Panc1 (cell line): Measurements from ENCODE around the gene DYNLL1. TPM values are rescaled to one million over a fixed set of nuclear protein-coding genes. Genes with fewer than 3 reads are reported as not detected.
"Not testable (repeated sequence)": the region's sequence is repeated elsewhere in the genome, so short reads cannot be mapped to it uniquely, and the experiment has no call there.

Source experiments
- ATAC-seq: fragments of 200-7000 bp; cut with Tn5 transposase; 2 replicates; pipeline ENCODE4 v1.9.1; 2020; ENCODE audit warnings: mild to moderate bottlenecking, moderate library complexity
- Bru-seq: library from RNA; stranded (reverse); fragments of 400-500 nt; gene quantifications from one replicate; lab custom pipeline; 2021; lab: Mats Ljungman, UMichigan
- BruChase-seq, 2 experiments: library from RNA; stranded (reverse); fragments of 400-500 nt; gene quantifications; one replicate each; lab custom pipeline; 2021; lab: Mats Ljungman, UMichigan
- BruUV-seq: library from RNA; stranded (reverse); fragments of 400-500 nt; replicated peaks from 2 replicates; lab custom pipeline; 2021; lab: Mats Ljungman, UMichigan
- CTCF ChIA-PET: fragments of 300-600 bp; sonication (Branson Sonifier 250); formaldehyde crosslinking; loops from one replicate; lab custom pipeline; 2022; ENCODE audit warnings: antibody characterized with exemption; lab: Charles Lee
- POLR2A ChIA-PET: fragments of 300-600 bp; sonication (Branson Sonifier 250); formaldehyde crosslinking; loops from one replicate; lab custom pipeline; 2022; ENCODE audit warnings: antibody characterized with exemption; lab: Charles Lee
- DNase-seq: peaks from one replicate; pipeline ENCODE4 v3.0.0-alpha.2; 2010; ENCODE audit warnings: low read depth, low spot score
- H3K27ac ChIP-seq: 2 replicates; pipeline ENCODE4 v1.5.1; 2011; ENCODE audit warnings: mild to moderate bottlenecking, low read length, inconsistent platforms
- H3K27me3 ChIP-seq: fragments of 200-500 bp; sonication (Bioruptor generic); 2 replicates; pipeline ENCODE4 v1.6.0; 2014; ENCODE audit warnings: low read length, inconsistent platforms; ENCODE audit not compliant: control insufficient read depth, insufficient read depth
- H3K36me3 ChIP-seq: fragments of 200-500 bp; sonication (Bioruptor generic); 2 replicates; pipeline ENCODE4 v1.5.1; 2014; ENCODE audit warnings: inconsistent platforms, mild to moderate bottlenecking, low read length, moderate library complexity; ENCODE audit not compliant: control insufficient read depth, insufficient read depth
- H3K4me1 ChIP-seq: 2 replicates; pipeline ENCODE4 v1.5.1; 2011; ENCODE audit warnings: inconsistent platforms, mild to moderate bottlenecking, low read length, moderate library complexity; ENCODE audit not compliant: control insufficient read depth, insufficient read depth
- H3K4me3 ChIP-seq, 2 experiments: 2 replicates each; pipeline ENCODE4 v1.5.1; 2011 to 2012; ENCODE audit warnings: low read depth in 2 of 2, low read length in 2 of 2, mild to moderate bottlenecking in 2 of 2, inconsistent platforms in 1 of 2, moderate library complexity in 1 of 2
- H3K9me3 ChIP-seq: fragments of 200-500 bp; sonication (Bioruptor generic); 2 replicates; pipeline ENCODE4 v1.5.1; 2014; ENCODE audit warnings: low read depth, mild to moderate bottlenecking, inconsistent platforms, low read length, moderate library complexity; ENCODE audit not compliant: control insufficient read depth, insufficient read depth
- CTCF ChIP-seq: fragments of 450-650 bp; IDR thresholded peaks from 2 replicates; pipeline ENCODE4 v1.5.1; 2017; ENCODE audit warnings: mild to moderate bottlenecking
- POLR2AphosphoS5 ChIP-seq: IDR thresholded peaks from 2 replicates; pipeline ENCODE4 v1.6.1; 2012; ENCODE audit warnings: mild to moderate bottlenecking, low read depth, low read length, moderate library complexity
- SIN3A ChIP-seq: IDR thresholded peaks from 2 replicates; pipeline ENCODE4 v1.6.1; 2012; ENCODE audit warnings: low read depth, mild to moderate bottlenecking, low read length, moderate library complexity, borderline replicate concordance; ENCODE audit not compliant: insufficient read depth
- TCF7L2 ChIP-seq: IDR thresholded peaks from 2 replicates; pipeline ENCODE4 v1.6.1; 2011; ENCODE audit warnings: mild to moderate bottlenecking, low read depth, low read length, inconsistent platforms
- in situ Hi-C: cut with HindIII; loops from 2 replicates; pipeline ENCODE4 v1.10.0; 2016; ENCODE audit warnings: low sequenced_read_pairs, low pct_unique_long_range_greater_than_20kb
- intact Hi-C: fragments of 100-400 bp; cut with micrococcal nuclease; formaldehyde crosslinking; loops from one replicate; pipeline ENCODE4 v1.10.0; 2022; ENCODE audit not compliant: unreplicated experiment
- long read RNA-seq: library from polyadenylated mRNA; unstranded; transcript quantifications from one replicate; pipeline ENCODE4 v2.0.0, GENCODE V29; 2021; ENCODE audit not compliant: unreplicated experiment
- polyA plus RNA-seq: library from polyadenylated mRNA; unstranded; fragments of >200 nt; gene quantifications from one replicate; pipeline ENCODE4 v1.2.1, GENCODE V29; 2012; ENCODE audit warnings: missing spikeins; ENCODE audit not compliant: insufficient read length
- total RNA-seq: library from RNA; stranded (reverse); gene quantifications from one replicate; pipeline ENCODE4 v1.2.1, GENCODE V29; 2021; ENCODE audit not compliant: unreplicated experiment
- TF ChIP-seq, protein P1 (sequence below), 2 experiments: IDR thresholded peaks; 2 replicates each; pipeline ENCODE4 v1.6.1; 2011 to 2012; ENCODE audit warnings: low read depth in 2 of 2, control low read depth in 1 of 2, low read length in 1 of 2, mild to moderate bottlenecking in 1 of 2, moderate library complexity in 1 of 2; ENCODE audit not compliant: insufficient read depth in 1 of 2

Gene DYNLL1
- 482 TPM for total RNA-seq
- polyA plus RNA-seq = 526 TPM
- Bru-seq, nascent RNA = percentile 62 among the genes with signal in this experiment
- percentile 72 among the genes with signal in this experiment for BruChase-seq, experiment 1, labeled RNA remaining after a 2-hour chase
- BruChase-seq, experiment 2, labeled RNA remaining after a 6-hour chase = percentile 84 among the genes with signal in this experiment
- long read RNA-seq, transcript DYNLL1-201 (3 exons, 720 nt) = minor isoform, 66 of 250 reads
- long read RNA-seq, transcript DYNLL1-210 (1 exons, 670 nt) = major isoform, 99 of 250 reads
- long read RNA-seq, transcript DYNLL1-207 (2 exons, 719 nt) = minor isoform, 69 of 250 reads
- long read RNA-seq, transcript DYNLL1-202 (3 exons, 697 nt) = minor isoform, 9 of 250 reads
- long read RNA-seq, partial matches to known transcripts = 0 of 250 reads
- long read RNA-seq, other reads (novel, unspliced or antisense) = 2 of 250 reads

- peak; percentile 97 for TF ChIP-seq POLR2AphosphoS5
- TF ChIP-seq CTCF = no peak
- TF ChIP-seq SIN3A = peak; percentile 99
These were observed at the start of gene DYNLL1 for GRCh38 chr12:120495731-120496412. DYNLL1 (plus strand) TSS chr12:120496113; CDS start chr12:120496422, 309 bp downstream.

GRCh38 chr12:120446844-120447178 is 49.1 kb upstream of the DYNLL1 start:
- intact Hi-C loops, in situ Hi-C loops, DNase-seq, POLR2A ChIA-PET, H3K27me3 ChIP-seq, H3K9me3 ChIP-seq, H3K4me1 ChIP-seq, BruUV-seq, CTCF ChIA-PET, ATAC-seq: not testable (repeated sequence)
- Histone ChIP-seq H3K36me3 (peaks cover 12% of the 10 kb centered on the region; the same call in 1 of the 2 replicates), H3K27ac (peak overlapping the region; percentile 95), H3K4me3 (peak overlapping the region; percentile 95 to 97)

More at GRCh38 chr12:120495731-120496412, at the start of gene DYNLL1:
- peak within 1 kb of the TSS; percentile 73 to 99 for H3K4me3 ChIP-seq
- in situ Hi-C loops = no loop called here
- BruUV-seq = no TSS peak
- ATAC-seq (peak; percentile 98), DNase-seq (peak; percentile 83)
- peaks cover 21% of the 10 kb centered on the region for H3K4me1 ChIP-seq
- intact Hi-C loops = no loop called here
- H3K9me3 ChIP-seq = no peaks in the 10 kb centered on the region
- peak within 1 kb of the TSS; percentile 96 for H3K27ac ChIP-seq
- H3K27me3 ChIP-seq = no peaks in the 10 kb centered on the region
- POLR2A ChIA-PET = interaction anchor here (0.6 kb wide), 1 partner anchor 90 kb away, joined by 9 read pairs; no protein-coding TSS in a partner anchor
- CTCF ChIA-PET = no interaction called here
- peaks cover 19% of the 10 kb centered on the region for H3K36me3 ChIP-seq

- ATAC-seq (no peak), DNase-seq (no peak)
- H3K27me3 ChIP-seq = no peaks in the 10 kb centered on the region
- no TSS peak for BruUV-seq
- intact Hi-C loops = no loop called here
- in situ Hi-C loops = no loop called here
- no peaks in the 10 kb centered on the region for H3K9me3 ChIP-seq
- ChIA-PET POLR2A (no interaction called here), CTCF (interaction anchor here (0.7 kb wide), 2 partner anchors 95 to 121 kb away, joined by 3 to 5 read pairs; no protein-coding TSS in a partner anchor)
- peaks cover 12% of the 10 kb centered on the region; the same call in 1 of the 2 replicates for H3K36me3 ChIP-seq
- peaks cover 7% of the 10 kb centered on the region; the same call in 1 of the 2 replicates for H3K4me1 ChIP-seq
- no peak for TF ChIP-seq POLR2AphosphoS5
- no peak for TF ChIP-seq TCF7L2
- TF ChIP-seq SIN3A = no peak
- TF ChIP-seq, protein P1, sequence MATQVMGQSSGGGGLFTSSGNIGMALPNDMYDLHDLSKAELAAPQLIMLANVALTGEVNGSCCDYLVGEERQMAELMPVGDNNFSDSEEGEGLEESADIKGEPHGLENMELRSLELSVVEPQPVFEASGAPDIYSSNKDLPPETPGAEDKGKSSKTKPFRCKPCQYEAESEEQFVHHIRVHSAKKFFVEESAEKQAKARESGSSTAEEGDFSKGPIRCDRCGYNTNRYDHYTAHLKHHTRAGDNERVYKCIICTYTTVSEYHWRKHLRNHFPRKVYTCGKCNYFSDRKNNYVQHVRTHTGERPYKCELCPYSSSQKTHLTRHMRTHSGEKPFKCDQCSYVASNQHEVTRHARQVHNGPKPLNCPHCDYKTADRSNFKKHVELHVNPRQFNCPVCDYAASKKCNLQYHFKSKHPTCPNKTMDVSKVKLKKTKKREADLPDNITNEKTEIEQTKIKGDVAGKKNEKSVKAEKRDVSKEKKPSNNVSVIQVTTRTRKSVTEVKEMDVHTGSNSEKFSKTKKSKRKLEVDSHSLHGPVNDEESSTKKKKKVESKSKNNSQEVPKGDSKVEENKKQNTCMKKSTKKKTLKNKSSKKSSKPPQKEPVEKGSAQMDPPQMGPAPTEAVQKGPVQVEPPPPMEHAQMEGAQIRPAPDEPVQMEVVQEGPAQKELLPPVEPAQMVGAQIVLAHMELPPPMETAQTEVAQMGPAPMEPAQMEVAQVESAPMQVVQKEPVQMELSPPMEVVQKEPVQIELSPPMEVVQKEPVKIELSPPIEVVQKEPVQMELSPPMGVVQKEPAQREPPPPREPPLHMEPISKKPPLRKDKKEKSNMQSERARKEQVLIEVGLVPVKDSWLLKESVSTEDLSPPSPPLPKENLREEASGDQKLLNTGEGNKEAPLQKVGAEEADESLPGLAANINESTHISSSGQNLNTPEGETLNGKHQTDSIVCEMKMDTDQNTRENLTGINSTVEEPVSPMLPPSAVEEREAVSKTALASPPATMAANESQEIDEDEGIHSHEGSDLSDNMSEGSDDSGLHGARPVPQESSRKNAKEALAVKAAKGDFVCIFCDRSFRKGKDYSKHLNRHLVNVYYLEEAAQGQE (IDR thresholded peaks at IDR 0.05; ENCODE audit: insufficient read depth in 1 of 2, low read depth in 2 of 2, low read length in 1 of 2) = no peak
- no peak for TF ChIP-seq CTCF
- H3K4me3 ChIP-seq = no peak overlapping the region; a peak in 1 of 4 replicates
- no peak overlapping the region for H3K27ac ChIP-seq
These were observed 47.9 kb upstream of the DYNLL1 start for GRCh38 chr12:120447992-120448391.

- peaks cover 13% of the 10 kb centered on the region for H3K36me3 ChIP-seq
- not testable (repeated sequence) for BruUV-seq
These were observed 43.4 kb upstream of the DYNLL1 start for GRCh38 chr12:120452524-120452923.

More at GRCh38 chr12:120452524-120452923, 43.4 kb upstream of the DYNLL1 start:
- ATAC-seq, H3K4me1 ChIP-seq, POLR2A ChIA-PET, intact Hi-C loops, H3K27me3 ChIP-seq, H3K9me3 ChIP-seq, DNase-seq, H3K27ac ChIP-seq, in situ Hi-C loops, H3K4me3 ChIP-seq: not testable (repeated sequence)
- CTCF ChIA-PET = interaction anchor here (1.0 kb wide), 1 partner anchor 14 kb away, joined by 4 read pairs; no protein-coding TSS in a partner anchor
